GM19467 (cell line): ENCODE data around the gene DDX54.
"Not testable (repeated sequence)": the region's sequence is repeated elsewhere in the genome, so short reads cannot be mapped to it uniquely, and the experiment has no call there.

ENCODE experiments used
- ATAC-seq: cut with Tn5 transposase; IDR thresholded peaks from one replicate; pipeline ENCODE4 v1.9.1; 2021; ENCODE audit warnings: mild to moderate bottlenecking, moderate library complexity; ENCODE audit not compliant: unreplicated experiment

The DDX54 gene

DNA sequence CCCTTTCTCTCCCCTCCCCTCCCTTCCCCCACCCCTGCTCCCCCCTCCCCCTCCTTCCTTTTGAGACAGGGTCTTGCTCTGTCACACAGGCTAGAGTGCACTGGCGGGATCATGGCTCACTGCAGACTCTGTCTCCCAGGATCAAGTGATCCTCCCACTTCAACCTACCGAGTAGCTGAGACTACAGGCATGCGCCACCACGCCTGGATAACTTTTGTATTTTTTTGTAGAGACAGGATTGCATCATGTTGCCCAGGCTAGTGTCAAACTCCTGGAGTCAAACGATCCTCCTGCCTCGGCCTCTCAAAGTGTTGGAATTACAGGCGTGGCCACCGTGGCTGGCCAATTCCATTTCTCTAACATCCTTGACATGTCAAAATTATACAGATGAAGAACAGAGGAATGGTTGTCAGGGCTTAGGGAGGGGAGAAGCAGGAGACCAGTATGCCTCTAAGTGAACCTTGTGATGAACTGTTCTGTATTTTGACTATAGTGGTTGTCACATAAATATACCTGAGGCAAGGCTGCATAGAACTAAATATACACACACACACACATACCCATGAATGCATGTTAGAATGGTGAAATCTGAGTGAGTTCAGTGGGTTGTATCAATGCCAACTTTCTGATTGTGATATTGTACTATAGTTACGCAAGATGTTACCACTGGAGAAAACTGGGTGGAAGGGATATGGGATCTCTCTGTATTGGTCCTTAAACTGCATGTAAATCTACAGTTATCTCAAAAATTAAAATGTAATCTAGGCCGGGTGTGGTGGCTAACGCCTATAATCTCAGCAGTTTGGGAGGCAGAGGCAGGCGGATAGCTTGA, 39.3 kb downstream of the DDX54 start:
- no peak for ATAC-seq

DNA sequence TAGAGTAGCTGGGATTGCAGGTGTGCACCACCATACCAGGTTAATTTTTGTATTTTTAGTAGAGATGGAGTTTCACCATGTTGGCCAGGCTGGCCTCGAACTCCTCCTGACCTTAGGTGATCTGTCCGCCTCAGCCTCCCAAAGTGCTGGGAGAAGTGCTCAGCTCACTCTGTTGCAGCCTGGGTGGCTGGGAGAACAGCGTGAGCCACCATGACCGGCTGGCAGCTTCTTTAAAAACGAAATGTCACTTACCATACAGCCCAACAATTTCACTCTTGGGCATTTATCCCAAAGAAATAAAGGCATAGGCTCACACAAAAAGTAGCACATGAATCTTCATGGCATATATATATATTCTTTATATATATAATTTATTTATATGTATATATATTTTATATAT, 40.5 kb downstream of the DDX54 start:
- no peak for ATAC-seq

DNA sequence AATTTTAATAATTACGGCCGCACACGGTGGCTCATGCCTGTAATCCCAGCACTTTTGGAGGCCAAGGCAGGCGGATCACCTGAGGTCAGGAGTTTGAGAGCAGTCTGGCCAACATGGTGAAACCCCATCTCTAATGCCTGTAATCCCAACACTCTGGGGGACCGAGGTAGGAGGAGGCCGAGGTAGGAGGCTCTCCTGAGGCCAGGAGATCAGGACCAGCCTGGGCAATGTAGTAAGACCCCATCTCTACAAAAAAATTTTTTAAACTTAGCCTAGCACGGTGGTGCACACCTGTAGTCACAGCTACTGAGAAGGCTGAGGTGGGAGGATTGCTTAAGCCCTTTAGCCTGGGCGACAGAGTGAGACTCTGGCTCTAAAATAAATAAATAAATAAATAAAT, 41.3 kb downstream of the DDX54 start:
- ATAC-seq, result no peak

DNA sequence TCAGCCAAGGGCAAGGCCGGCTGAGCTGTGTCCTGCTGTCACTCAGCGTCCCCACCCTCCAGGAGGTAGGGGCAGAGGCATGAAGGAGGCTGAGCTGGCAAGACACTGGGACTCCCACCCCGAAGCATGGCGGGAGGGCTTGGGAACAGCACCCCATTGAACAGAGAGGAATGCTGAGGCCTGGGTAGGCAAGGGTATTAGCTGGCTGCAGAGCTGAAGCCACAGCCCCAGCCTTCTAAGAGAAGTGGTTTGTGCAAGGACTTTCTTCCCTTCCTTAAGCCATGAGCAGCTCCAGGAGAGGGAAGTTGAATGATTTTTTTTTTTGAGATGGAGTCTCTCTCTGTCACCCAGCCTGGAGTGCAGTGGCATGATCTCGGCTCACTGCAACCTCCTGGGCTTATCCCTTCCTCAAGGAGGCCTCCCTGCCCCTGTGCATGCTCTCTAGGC, 42.4 kb downstream of the DDX54 start:
- no peak for ATAC-seq

DNA sequence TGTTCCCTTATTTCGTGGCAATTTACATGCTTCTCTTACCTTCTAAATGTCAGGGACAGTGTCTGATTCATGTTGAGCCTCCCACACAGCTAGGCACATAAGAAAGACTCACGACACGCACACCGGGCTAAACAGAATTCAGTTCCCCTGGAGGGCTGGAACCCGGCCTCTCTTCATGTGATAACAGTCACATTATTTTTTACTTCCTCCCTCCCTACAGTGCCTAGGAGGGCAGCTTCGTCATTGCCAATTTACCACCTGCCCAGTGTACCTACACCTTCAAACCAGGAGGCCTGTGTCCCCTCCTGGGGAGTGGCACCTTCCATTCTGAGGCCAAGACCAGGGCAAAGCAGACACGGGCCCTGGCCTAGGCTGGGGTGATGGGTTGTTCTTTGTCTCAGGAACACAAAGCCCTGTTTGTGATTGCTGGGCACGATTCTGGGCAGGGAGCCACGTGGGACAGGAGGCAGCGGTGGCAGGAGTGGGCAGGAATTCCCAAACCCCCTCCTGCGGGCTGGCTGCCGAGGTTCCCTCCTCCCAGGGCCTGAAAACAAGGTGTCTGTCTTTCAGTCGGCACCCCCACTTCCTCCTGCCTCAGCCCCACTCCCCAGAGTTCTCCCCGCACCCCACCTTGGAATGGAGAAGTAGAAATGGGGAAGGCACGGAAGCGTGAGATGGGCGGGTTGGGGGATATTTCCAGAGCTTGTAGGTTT, 42.9 kb downstream of the DDX54 start:
- no peak for ATAC-seq

DNA sequence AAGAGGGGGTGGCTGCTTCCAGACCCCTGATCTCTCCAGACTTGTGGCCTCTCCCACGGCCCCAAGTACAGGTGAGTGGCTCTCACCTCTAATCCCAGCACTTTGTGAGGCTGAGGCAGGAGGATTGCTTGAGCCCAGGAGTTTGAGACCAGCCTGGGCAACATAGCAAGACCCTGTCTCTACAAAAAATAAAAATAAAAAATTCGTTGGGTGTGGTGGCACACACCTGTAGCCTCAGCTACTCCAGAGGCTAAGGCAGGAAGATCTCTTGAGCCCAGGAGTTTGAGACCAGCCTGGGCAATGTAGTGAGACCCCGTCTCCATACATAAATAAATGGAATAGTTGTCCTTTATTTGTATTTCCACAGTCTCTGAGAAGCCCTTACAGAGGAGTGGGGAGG, 43.6 kb downstream of the DDX54 start:
- ATAC-seq, result not testable (repeated sequence)

DNA sequence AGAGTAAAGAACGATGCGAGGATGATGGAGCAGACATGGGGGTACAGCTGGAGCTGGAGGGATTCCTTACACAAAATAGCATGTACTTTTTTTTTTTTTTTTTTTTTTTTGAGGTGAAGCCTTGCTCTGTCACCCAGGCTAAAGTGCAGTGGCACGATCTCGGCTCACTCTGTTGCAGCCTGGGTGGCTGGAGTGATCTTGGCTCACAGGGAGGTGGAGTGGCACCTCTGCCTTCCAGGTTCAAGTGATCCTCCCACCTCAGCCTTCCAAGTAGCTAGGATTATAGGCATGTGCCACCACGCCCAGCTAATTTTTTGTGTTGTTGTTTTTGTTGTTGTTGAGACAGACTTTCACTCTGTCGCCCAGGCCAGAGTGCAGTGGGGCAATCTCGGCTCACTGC, 44.6 kb downstream of the DDX54 start:
- ATAC-seq, result no peak

DNA sequence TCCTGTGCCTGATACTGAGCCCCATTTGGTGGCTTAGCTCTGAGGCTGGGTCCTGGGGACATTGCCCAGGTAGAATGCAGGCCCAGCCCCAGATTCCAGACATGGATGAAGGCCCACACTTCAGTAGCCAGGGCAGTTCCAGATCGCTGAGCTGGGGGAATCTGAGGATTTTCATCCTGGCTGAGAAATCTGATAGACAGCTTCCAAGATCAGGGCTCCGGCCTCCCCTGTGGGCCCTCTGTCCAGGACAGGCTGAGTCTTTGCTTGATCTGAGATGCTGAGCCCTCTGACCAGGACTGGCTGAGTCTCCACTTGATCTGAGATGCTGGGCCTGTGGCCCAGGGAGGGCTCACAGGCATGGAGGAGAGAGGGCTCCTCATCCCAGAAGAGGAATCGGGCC, 46.5 kb downstream of the DDX54 start:
- no peak for ATAC-seq

DNA sequence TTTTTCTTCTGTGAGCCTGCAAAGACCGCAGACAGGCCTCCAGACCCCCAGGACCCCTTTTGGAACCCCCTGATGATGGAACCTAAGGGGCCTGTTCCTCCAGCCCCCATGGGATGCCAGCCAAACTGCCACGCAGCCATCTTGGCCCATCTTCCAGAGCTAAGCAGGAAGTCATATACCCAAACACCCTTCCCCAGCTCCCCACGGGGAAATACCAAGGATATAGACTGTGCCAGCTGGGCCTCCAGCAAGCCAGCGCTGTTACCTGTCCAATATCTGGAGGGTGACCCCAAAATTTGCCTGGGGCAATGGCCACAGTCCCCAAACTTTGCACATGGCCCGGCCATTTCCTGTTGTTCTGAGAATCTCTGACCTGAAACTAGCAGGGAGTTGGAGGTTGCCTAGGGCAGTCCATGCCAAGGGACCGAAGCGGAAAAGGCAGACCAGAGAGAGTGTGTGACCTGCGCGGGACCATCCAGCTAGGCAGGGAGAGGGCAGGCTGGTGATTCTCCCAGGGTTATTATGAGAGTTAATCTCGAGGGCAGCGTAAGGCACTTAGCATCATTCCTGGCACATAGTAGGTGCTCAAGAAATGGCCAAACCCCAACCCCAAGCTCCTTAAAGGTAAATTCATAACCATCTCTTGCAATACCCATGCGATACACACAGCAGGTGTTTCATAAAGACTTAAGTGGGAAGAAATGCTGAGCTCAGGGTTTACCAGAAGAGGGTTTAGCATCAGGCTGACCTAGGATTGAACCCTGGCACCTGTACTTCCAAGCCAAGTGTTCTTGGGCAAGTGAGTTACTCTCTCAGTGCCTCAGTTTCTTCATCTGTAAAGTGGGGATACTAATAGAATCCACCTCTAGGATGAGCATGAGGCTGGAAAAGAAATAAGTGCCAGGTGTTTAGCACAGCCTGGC, 47.2 kb downstream of the DDX54 start:
- ATAC-seq, result no peak

DNA sequence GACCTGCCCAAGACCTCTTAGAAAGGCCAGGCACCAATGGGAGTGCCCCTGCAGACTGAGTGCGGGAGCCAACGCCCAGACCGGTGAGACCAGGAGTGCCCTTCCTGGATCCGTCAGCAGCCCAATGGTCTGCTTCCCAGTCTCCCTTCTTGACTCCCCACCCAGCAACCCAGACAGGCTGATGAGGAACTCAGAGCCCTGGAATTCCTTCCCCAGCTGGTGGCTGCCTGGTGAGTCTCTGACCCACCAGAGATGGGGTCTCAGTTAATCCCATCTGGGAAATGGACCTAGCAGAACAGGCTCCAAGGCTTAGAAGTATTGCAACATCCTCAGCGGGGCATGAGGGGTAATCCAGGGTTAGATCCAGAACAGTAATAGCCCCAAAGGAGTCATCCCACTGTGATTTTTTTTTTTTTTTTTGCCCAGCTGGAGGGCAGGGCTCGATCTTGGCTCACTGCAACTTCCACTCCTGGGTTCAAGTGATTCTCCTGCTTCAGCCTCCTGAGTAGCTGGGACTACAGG, 48.2 kb downstream of the DDX54 start:
- no peak for ATAC-seq

DNA sequence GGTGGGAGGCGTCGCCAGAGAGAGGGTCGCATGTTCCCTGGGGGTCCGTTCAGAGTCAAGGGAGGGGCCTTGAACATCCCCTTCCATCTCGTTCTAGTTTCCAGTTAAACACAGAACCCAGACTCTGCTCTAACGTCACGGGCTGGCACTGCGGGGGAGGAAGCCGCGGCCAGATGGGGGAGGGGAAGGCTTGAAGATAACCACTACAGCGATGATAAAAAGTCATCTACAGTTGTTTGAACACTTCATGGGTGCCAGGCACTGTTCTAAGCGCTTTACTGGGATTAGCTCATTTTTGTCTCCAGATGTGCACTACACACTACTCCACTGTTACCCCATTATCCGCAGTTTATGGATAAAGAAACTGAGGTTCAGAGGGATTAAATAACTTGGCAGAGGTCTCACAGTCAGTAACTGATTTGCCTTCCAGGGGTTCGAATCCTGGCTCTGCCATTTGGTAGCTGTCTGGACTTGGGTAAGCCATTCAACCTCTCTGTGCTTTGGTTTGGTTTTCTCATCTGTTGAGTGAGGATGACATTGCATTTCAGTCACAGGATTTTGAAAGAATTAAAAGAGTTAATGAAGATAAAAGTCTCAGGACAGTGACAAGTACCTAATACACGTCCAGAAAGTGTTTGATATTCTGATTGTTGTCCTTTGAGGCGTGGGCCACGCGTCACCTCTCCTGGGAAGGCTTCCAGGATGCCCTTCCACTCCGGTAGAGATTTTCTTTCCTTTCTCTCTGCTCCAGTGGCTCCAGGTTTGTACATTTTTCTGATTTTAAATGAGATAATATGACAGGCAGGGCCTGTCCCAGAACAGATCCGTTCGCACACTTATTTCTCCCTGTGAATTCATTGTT, 48.9 kb downstream of the DDX54 start:
- no peak for ATAC-seq

DNA sequence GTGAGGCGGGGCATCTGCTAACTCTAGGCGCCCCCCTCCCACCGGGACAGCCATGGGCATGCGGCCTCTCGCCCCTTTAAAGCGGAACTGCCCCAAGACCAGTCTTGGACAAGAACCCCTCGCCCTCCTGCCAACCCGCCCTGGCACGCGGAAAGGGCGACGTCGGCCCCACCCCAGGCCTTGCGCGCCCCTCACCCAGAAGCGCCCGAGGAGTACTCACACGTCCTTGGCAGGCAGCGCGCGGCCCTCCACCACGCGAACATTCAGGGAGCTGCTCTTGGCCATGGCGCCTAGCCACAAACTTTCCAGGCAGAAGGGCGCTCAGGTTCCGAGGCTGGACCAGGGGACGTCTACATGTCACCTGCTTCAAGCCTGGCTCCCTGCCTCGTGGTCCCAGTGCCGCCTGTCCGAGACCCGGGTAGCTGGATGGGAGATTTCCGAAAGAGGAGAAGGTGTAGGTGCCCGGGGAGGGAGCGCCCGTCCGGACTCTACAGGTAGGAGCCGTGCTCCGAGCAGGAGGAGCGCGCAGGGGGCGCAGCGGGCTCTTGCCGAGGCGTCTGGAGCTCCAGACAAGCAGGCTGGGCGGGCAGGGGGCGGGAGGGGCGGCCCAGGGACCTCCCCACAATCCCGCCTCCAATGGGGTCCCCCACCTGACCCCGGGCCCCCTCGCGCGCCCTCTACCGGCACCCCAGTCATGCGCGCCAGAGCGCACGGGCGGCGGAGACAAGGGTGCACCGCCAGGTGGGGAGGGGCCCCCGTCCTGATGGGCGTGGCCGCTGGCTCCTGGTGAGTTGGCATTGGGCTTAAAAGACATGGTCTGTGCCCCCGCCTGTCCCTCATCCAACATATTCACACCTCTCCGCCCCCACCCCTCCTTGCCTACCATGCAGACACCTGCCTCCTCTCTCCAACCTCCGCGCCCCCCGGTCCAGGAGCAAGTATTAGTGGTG, 49.8 kb downstream of the DDX54 start, which contains the start of gene RASAL1:
TSS of gene RASAL1 (minus strand) at position 584 of the 950 bp plus-strand sequence. CDS start at position 285, 299 bp downstream.
- no peak for ATAC-seq

DNA sequence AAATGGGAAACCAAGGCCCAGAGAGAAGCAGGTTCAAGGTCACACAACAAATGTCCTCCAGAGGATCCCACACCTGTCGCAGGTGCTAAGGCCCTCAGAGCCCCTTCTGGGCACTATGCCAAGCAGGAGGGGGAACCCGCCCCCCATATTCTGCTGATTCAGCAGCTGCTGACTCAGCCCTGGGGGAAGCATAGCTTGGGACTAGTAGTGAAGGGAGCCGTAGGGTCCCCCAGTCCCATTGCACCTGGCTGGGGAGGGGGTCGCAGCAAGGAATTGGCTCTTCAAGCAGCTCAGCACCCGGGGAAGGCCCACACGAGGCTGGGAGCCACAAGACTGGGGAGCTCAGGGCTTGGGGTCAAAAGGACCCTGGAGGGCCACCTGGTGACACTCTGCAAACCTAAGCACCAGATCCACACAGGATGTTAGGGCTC, 50.7 kb downstream of the DDX54 start:
- no peak for ATAC-seq

DNA sequence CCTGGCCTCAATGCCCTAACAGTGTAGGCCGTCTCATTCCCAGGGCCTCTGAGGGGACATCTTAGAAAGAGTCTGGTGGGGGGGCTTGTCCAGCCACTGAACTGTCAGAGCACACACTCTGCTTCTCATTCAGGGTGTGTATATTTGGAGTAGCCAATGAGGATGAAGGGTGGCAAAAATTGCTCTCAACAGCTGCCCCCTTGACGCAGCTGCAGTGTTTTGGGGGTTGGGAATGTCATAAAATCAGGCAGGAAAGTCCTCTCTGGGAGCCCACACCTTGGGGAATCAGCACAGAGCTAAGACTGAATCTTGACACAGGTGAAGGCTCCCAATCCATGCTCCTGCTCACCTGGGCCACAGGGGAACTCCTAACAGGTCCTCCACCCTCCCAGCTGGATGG, 51.2 kb downstream of the DDX54 start:
- no peak for ATAC-seq

DNA sequence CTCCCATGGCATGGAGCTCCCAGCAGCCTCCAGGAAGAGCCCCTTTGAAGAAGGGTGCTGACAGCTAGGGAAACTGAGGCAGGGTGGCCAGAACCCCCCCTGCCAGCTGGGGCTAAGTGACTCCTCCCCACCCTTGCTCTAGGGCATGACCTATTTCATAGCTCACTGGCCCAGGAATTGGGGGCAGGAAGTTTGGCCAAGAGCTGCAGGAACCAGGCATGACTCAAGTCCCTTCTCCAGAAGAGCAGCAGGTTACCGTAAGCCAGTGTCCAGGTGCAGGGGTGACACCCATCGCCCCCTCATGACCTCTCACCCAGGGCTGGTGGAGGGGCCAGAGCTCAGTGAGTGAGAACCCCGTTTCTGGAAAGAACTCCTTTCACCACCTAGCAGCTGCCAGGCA, 51.6 kb downstream of the DDX54 start:
- no peak for ATAC-seq

DNA sequence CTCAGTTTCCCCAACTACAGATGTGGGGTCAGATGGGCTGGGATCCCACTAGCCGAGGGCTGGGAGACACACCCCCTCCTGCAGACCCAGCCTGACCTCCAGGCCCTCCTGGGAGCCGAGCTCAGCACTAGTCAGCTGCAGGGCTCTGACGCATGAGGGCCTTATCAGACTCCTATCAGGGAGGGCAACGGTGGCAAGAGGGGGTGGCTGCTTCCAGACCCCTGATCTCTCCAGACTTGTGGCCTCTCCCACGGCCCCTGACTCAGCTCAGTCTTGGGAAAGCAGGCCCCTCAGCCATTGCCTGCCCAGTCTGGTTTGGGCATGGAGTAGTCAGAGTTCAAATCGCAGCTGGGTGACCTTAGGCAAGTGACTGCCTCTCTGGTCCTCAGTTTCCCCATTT, 52.2 kb downstream of the DDX54 start:
- no peak for ATAC-seq

DNA sequence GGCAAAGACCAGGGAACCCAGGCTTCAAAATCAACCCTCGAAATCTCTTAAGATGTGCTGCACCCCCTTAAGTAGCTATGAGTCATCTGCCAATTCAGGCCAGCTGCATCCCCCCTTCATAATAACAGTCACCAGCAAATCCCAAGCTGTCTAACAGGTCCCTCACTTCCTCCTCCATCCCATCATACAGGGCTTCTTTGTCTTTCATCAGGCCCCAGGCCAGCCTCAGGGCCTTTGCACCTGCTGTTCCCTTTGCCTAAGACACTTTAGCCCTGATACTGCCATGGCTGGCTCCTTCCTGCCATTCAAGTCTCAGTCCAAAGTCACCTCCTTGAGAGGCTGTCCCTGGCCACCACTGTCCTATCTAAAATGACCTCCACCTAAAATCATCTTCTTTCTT, 53.7 kb downstream of the DDX54 start:
- ATAC-seq, result no peak

DNA sequence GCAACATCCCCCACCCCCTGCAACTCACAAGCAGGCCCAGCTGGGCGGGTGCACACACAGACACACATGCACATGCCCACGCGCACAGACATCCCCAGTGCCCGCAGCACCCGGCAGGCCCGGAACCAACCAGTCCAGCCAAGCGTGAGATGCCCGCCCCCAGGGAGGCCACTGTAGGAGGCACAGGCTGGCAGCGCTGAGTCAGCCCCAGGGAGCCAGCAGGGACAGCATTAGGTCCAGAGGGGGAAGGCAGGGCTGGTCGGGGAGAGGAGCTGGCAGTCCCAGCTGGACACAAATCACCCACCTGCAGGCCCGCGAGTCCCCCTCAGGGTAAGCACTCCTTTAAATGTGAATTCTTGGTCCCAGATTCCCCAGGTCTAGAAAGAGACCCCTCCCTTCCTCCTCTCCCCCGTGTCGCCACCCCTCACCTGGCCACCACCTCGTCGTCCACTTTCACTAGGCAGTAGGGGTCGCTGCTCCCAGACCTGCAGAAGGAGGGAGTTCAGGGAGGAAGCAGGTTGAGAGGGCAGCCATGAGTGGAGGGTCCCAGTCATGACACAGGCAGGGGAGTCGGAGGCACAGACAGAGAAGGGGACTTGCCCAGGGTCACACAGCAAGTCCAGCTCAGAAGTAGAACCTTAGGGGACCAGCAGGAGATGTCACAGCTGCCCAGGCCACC, 54.7 kb downstream of the DDX54 start:
- no peak for ATAC-seq
